ENCODE results near the gene NACC2. TPM values are rescaled to one million over a fixed set of nuclear protein-coding genes. Genes with fewer than 3 reads are reported as not detected.

NACC2 gene
- total and polyA plus RNA-seq, 4 donors, result 4.8 to 17.8 (median 8.8) TPM

- H3K27me3 ChIP-seq (ENCODE audit: control insufficient read depth in 4 of 4, insufficient read depth in 4 of 4, low read length in 3 of 4), result no peaks in the 10 kb centered on the region
- no peak for DNase-seq (ENCODE audit: low spot score)
These were observed 108.5 kb downstream of the NACC2 start for GRCh38 chr9:135986605-135987004.

GRCh38 chr9:135985889-135986288 is 109.2 kb downstream of the NACC2 start:
- DNase-seq (ENCODE audit: low spot score), result no peak
- Histone ChIP-seq H3K4me1 (ENCODE audit: control insufficient read depth in 4 of 4, insufficient read depth in 4 of 4, low read length in 3 of 4) (peaks cover 4 to 8% (median 6%) of the 10 kb centered on the region in 4 donors), H3K9me3 (ENCODE audit: control insufficient read depth in 4 of 4, low read length in 3 of 4) (no peaks in the 10 kb centered on the region), H3K36me3 (ENCODE audit: control insufficient read depth in 4 of 4, insufficient read depth in 3 of 4, low read depth in 1 of 4, low read length in 3 of 4) (no peaks in the 10 kb centered on the region), H3K27ac (ENCODE audit: low read depth in 1 of 2, low read length in 2 of 2) (no peak overlapping the region), H3K9ac (ENCODE audit: low read depth in 1 of 2, low read length in 2 of 2) (no peak overlapping the region), H3K4me3 (ENCODE audit: low read depth in 1 of 3, low read length in 3 of 3) (no peak overlapping the region), H3K27me3 (ENCODE audit: control insufficient read depth in 4 of 4, insufficient read depth in 4 of 4, low read length in 3 of 4) (no peaks in the 10 kb centered on the region)
- TF ChIP-seq FOXA2 (IDR thresholded peaks at IDR 0.05) (no peak), EGR1 (IDR thresholded peaks at IDR 0.05; ENCODE audit: low read depth in 2 of 2) (no peak), FOXA1 (IDR thresholded peaks at IDR 0.05) (no peak), NR2F2 (IDR thresholded peaks at IDR 0.05) (no peak), HNF4G (IDR thresholded peaks at IDR 0.05) (no peak), REST (IDR thresholded peaks at IDR 0.05) (no peak), TAF1 (conservative IDR thresholded peaks at IDR 0.05) (no peak), JUND (IDR thresholded peaks at IDR 0.05) (no peak), RXRA (IDR thresholded peaks at IDR 0.05) (no peak), MAX (IDR thresholded peaks at IDR 0.05) (no peak), SP1 (IDR thresholded peaks at IDR 0.05) (no peak), HNF4A (conservative IDR thresholded peaks at IDR 0.05) (no peak), YY1 (IDR thresholded peaks at IDR 0.05) (no peak), CTCF (IDR thresholded peaks at IDR 0.05; ENCODE audit: low read depth, low read length, missing input control) (no peak), GABPA (IDR thresholded peaks at IDR 0.05 in 1 of 2, conservative IDR thresholded peaks at IDR 0.05 in 1 of 2) (no peak)
- TF ChIP-seq, protein P1, sequence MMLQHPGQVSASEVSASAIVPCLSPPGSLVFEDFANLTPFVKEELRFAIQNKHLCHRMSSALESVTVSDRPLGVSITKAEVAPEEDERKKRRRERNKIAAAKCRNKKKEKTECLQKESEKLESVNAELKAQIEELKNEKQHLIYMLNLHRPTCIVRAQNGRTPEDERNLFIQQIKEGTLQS (IDR thresholded peaks at IDR 0.05), result no peak
- TF ChIP-seq, protein P2, sequence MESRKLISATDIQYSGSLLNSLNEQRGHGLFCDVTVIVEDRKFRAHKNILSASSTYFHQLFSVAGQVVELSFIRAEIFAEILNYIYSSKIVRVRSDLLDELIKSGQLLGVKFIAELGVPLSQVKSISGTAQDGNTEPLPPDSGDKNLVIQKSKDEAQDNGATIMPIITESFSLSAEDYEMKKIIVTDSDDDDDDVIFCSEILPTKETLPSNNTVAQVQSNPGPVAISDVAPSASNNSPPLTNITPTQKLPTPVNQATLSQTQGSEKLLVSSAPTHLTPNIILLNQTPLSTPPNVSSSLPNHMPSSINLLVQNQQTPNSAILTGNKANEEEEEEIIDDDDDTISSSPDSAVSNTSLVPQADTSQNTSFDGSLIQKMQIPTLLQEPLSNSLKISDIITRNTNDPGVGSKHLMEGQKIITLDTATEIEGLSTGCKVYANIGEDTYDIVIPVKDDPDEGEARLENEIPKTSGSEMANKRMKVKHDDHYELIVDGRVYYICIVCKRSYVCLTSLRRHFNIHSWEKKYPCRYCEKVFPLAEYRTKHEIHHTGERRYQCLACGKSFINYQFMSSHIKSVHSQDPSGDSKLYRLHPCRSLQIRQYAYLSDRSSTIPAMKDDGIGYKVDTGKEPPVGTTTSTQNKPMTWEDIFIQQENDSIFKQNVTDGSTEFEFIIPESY (IDR thresholded peaks at IDR 0.05), result no peak
- 92% methylated on average over 21 of the region's 21 CpGs for WGBS

More at GRCh38 chr9:135986605-135987004, 108.5 kb downstream of the NACC2 start:
- 57% methylated on average over 15 of the region's 15 CpGs for WGBS
- Histone ChIP-seq H3K27ac (ENCODE audit: low read depth in 1 of 2, low read length in 2 of 2) (no peak overlapping the region), H3K4me1 (ENCODE audit: control insufficient read depth in 4 of 4, insufficient read depth in 4 of 4, low read length in 3 of 4) (peaks cover 4 to 13% (median 10%) of the 10 kb centered on the region in 4 donors), H3K9ac (ENCODE audit: low read depth in 1 of 2, low read length in 2 of 2) (no peak overlapping the region), H3K36me3 (ENCODE audit: control insufficient read depth in 4 of 4, insufficient read depth in 3 of 4, low read depth in 1 of 4, low read length in 3 of 4) (no peaks in the 10 kb centered on the region), H3K4me3 (ENCODE audit: low read depth in 1 of 3, low read length in 3 of 3) (no peak overlapping the region), H3K9me3 (ENCODE audit: control insufficient read depth in 4 of 4, low read length in 3 of 4) (no peaks in the 10 kb centered on the region)
- TF ChIP-seq RXRA (IDR thresholded peaks at IDR 0.05) (no peak), SP1 (IDR thresholded peaks at IDR 0.05) (no peak), FOXA2 (IDR thresholded peaks at IDR 0.05) (no peak), TAF1 (conservative IDR thresholded peaks at IDR 0.05) (no peak), CTCF (IDR thresholded peaks at IDR 0.05; ENCODE audit: low read depth, low read length, missing input control) (no peak), HNF4G (IDR thresholded peaks at IDR 0.05) (no peak)

Data from liver (tissue), 9 donors.